Tibial nerve (tissue), 4 donors: Measurements from ENCODE around the gene GRM8.

ENCODE experiments used
- EP300 ChIP-seq, 2 donors: sonication (generic); formaldehyde crosslinking; IDR thresholded peaks; one replicate each; pipeline ENCODE4 v1.6.1; 2017; ENCODE audit warnings: antibody characterized with exemption in 2 of 2, mild to moderate bottlenecking in 1 of 2
- POLR2A ChIP-seq, 2 donors: fragments of 450-650 bp; IDR thresholded peaks; one replicate each; pipeline ENCODE4 v1.6.1; 2017; ENCODE audit warnings: antibody characterized with exemption in 2 of 2, mild to moderate bottlenecking in 2 of 2, moderate library complexity in 2 of 2
- TF ChIP-seq, protein P1 (sequence below), 5 experiments: fragments of 200-600 bp in 3 of 5; fragments of 450-650 bp in 2 of 5; sonication (generic) in 3 of 5; IDR thresholded peaks; one replicate each; pipeline ENCODE4 v1.5.1; 2016 to 2019; ENCODE audit warnings: antibody characterized with exemption in 5 of 5, mild to moderate bottlenecking in 3 of 5, moderate library complexity in 2 of 5

GRCh38 chr7:126699707-126700106 is 553.0 kb downstream of the GRM8 start:
- TF ChIP-seq, protein P1, sequence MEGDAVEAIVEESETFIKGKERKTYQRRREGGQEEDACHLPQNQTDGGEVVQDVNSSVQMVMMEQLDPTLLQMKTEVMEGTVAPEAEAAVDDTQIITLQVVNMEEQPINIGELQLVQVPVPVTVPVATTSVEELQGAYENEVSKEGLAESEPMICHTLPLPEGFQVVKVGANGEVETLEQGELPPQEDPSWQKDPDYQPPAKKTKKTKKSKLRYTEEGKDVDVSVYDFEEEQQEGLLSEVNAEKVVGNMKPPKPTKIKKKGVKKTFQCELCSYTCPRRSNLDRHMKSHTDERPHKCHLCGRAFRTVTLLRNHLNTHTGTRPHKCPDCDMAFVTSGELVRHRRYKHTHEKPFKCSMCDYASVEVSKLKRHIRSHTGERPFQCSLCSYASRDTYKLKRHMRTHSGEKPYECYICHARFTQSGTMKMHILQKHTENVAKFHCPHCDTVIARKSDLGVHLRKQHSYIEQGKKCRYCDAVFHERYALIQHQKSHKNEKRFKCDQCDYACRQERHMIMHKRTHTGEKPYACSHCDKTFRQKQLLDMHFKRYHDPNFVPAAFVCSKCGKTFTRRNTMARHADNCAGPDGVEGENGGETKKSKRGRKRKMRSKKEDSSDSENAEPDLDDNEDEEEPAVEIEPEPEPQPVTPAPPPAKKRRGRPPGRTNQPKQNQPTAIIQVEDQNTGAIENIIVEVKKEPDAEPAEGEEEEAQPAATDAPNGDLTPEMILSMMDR (IDR thresholded peaks at IDR 0.05) = no peak
- no peak for TF ChIP-seq POLR2A (IDR thresholded peaks at IDR 0.05)
- TF ChIP-seq EP300 (IDR thresholded peaks at IDR 0.05) = no peak
